H54 (cell line): ENCODE measurements around the gene KIAA1671.

Experiments used
- DNase-seq: peaks from one replicate; pipeline ENCODE4 v3.0.0; 2011; ENCODE audit warnings: low spot score, mixed read lengths; ENCODE audit not compliant: insufficient read length
- FAIRE-seq: peaks from 3 replicates; lab custom pipeline; 2011; peaks lifted over from hg19 to GRCh38; lab: Jason Lieb, UNC
- POLR2A ChIP-seq: IDR thresholded peaks from 2 replicates; pipeline ENCODE4 v1.6.1; 2011; ENCODE audit warnings: low read depth, mild to moderate bottlenecking, low read length

KIAA1671 gene

DNA sequence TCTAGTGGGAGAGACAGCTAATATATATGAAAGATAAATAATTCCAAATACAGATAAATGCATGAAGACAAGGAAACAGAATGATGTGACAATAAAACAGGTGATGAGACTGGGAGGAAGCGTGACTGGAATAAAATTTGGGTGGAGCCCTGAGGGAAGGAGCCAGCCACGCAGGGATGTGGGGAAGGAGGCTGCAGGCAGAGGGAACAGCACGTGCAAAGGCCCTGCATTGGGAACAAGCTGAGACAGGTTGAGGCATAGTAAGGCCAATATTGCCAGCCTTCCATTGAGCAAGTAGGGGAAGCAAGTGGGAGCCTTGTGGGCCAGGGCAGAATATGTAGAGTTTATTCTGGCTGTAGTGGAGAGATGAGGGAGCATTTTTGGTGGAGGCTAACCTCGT lies 139.6 kb downstream of the KIAA1671 start:
- no peak for FAIRE-seq
- TF ChIP-seq POLR2A = no peak

DNA sequence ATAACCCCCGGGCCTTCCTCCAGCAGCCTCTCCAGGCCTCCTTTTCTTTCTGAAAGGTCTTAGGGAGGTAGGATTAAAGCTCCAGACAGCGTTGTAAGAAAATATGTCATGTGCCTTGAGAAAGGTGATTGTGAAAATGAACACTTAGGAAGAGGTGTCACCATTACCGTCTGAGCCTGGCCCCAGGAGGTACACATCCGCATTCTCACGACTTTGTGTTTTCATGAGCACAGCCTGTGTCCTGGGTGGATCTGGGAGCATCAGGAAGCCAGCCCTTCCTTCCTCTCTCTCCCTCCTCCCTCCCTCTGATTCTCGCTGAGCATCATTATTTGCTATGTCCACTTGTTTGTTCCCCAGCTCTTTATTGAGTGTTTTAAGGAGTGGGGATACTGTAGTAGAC lies 142.1 kb downstream of the KIAA1671 start:
- no peak for FAIRE-seq
- DNase-seq = no peak
- no peak for TF ChIP-seq POLR2A

More for the DNA sequence above, 139.6 kb downstream of the KIAA1671 start:
- no peak for DNase-seq

DNA sequence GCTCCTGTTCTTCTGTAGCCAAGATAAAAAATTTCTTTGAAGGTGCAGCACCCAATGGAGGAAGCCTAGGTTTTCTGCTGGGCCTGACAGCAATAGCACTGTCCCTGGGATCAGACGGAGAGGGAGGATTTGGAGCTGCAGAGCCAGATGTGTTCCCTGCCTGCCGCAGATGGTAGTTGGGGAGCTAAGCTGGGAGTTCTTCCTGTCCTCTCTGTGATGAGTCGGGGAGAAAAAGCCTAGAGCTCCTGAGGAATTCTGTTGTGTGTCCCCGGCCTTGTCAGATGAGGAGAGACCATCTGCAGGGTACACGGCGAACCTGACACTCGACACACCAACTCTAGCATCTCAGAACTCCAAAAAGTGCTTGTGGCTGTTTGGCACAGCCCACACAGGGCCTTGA lies 143.4 kb downstream of the KIAA1671 start:
- DNase-seq (no peak), FAIRE-seq (no peak)
- no peak for TF ChIP-seq POLR2A

- TF ChIP-seq POLR2A = no peak
- DNase-seq (no peak), FAIRE-seq (no peak)
Observed at GRCh38 chr22:25096638-25097405, 144.3 kb downstream of the KIAA1671 start.

- no peak for DNase-seq
- no peak for TF ChIP-seq POLR2A
- FAIRE-seq = no peak
Observed at GRCh38 chr22:25098445-25099081, 146.0 kb downstream of the KIAA1671 start.

DNA sequence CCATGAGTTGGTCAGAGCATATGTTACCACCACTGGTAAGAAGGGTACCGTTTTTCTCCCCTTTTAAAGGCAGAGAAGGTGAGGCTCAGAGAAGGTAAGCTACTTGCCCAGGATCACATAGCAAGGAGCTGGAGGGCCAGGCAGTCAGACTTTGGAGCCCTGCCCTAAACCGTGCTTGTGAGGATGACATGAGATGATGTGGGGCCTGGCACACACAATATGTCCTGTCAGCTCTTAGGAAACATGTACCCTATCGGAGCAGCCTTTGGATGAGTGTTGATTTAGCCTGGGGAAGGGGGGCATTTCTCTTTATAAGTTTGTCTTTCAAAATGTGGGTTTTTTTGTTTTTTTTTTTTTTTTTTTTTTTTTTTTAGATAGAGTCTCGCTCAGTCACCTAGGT lies 146.7 kb downstream of the KIAA1671 start:
- no peak for TF ChIP-seq POLR2A
- no peak for FAIRE-seq
- no peak for DNase-seq

- DNase-seq (no peak), FAIRE-seq (no peak)
- TF ChIP-seq POLR2A = no peak
Observed at GRCh38 chr22:25100402-25100801, 147.9 kb downstream of the KIAA1671 start.

DNA sequence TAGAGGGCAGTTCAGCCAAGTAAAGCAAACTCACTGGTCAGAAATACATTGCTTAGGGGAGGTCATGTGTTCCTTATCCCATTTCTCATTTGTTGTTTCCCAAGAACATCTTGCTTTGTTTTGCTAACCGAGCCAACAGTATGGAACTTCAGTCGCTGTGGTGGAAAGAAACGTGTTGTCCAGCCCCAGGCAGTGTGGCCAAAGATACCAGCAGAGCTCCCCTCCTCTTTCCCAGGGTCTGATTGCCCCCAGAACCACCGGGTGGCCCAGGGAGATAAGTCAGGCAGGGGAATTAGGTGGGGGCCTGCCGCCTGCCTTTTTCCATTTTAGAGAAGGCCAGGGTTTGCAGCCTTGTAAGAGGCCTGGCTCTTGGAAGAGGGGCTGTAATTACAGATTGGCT lies 148.4 kb downstream of the KIAA1671 start:
- TF ChIP-seq POLR2A = no peak
- no peak for DNase-seq
- no peak for FAIRE-seq

- TF ChIP-seq POLR2A = no peak
- DNase-seq (no peak), FAIRE-seq (no peak)
Observed at GRCh38 chr22:25101501-25101900, 149.0 kb downstream of the KIAA1671 start.

GRCh38 chr22:25101986-25102385 lies 149.5 kb downstream of the KIAA1671 start:
- no peak for FAIRE-seq
- DNase-seq = no peak
- TF ChIP-seq POLR2A = no peak

DNA sequence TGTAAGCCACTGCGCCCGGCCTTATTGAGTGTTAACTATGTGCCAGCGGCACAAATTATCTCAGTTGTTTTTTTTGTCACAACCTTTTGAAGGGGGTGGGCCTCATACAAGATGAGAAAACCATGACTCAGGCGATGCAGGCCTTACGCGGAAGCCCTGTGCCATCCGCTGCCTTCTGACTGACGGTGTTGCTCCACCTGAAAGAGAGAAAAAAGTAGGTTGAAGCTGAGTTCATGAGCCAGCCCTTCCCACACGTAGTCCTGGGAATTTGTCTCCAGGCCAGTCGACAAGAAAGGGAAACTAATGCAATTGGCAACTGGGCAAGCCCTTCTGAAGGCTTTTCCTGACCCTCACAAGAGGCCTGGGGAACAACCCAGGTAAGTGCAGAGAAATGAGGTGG lies 150.2 kb downstream of the KIAA1671 start:
- FAIRE-seq = no peak
- DNase-seq = no peak
- no peak for TF ChIP-seq POLR2A

- DNase-seq (no peak), FAIRE-seq (no peak)
Observed at GRCh38 chr22:25104367-25104766, 151.9 kb downstream of the KIAA1671 start.

GRCh38 chr22:25105817-25106650 lies 153.5 kb downstream of the KIAA1671 start:
- FAIRE-seq = no peak
- TF ChIP-seq POLR2A = no peak

More at GRCh38 chr22:25104367-25104766, 151.9 kb downstream of the KIAA1671 start:
- TF ChIP-seq POLR2A = no peak

More at GRCh38 chr22:25105817-25106650, 153.5 kb downstream of the KIAA1671 start:
- DNase-seq = no peak
